H1 (cell line): ENCODE data around the gene AEBP1.

Source experiments
- POLR2A ChIP-seq, 2 experiments: IDR thresholded peaks; 1 replicate in 1 of 2; 2 replicates in 1 of 2; pipeline ENCODE4 v1.6.1; 2011; ENCODE audit warnings: low read depth in 2 of 2, low read length in 2 of 2, mild to moderate bottlenecking in 2 of 2; ENCODE audit errors: control extremely low read depth in 1 of 2
- ZNF274 ChIP-seq: IDR thresholded peaks from 2 replicates; pipeline ENCODE4 v1.7.0; 2012; ENCODE audit warnings: low read length, borderline replicate concordance; ENCODE audit errors: extremely low read depth
- TF ChIP-seq, protein P1 (sequence below), 3 experiments: IDR thresholded peaks; 1 replicate in 2 of 3; 2 replicates in 1 of 3; pipeline versions ENCODE4 v1.5.1 to v1.6.1; 2011; ENCODE audit warnings: low read length in 3 of 3, mild to moderate bottlenecking in 3 of 3, inconsistent platforms in 2 of 3, low read depth in 1 of 3, moderate library complexity in 1 of 3; ENCODE audit not compliant: insufficient read depth in 1 of 3; ENCODE audit errors: control extremely low read depth in 1 of 3

GRCh38 chr7:44061645-44062179, 42.4 kb upstream of the AEBP1 start:
- TF ChIP-seq ZNF274 = no peak
- TF ChIP-seq, protein P1, sequence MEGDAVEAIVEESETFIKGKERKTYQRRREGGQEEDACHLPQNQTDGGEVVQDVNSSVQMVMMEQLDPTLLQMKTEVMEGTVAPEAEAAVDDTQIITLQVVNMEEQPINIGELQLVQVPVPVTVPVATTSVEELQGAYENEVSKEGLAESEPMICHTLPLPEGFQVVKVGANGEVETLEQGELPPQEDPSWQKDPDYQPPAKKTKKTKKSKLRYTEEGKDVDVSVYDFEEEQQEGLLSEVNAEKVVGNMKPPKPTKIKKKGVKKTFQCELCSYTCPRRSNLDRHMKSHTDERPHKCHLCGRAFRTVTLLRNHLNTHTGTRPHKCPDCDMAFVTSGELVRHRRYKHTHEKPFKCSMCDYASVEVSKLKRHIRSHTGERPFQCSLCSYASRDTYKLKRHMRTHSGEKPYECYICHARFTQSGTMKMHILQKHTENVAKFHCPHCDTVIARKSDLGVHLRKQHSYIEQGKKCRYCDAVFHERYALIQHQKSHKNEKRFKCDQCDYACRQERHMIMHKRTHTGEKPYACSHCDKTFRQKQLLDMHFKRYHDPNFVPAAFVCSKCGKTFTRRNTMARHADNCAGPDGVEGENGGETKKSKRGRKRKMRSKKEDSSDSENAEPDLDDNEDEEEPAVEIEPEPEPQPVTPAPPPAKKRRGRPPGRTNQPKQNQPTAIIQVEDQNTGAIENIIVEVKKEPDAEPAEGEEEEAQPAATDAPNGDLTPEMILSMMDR (IDR thresholded peaks at IDR 0.05; ENCODE audit: control extremely low read depth in 1 of 3, insufficient read depth in 1 of 3, low read depth in 1 of 3, low read length in 3 of 3) = no peak
- TF ChIP-seq POLR2A (IDR thresholded peaks at IDR 0.05; ENCODE audit: control extremely low read depth in 1 of 2, low read depth in 2 of 2, low read length in 2 of 2) = 0 out of 3 replicates have a peak, but pooled peaks of 1 of the 2 experiments have one; percentile 14
